Stimulated activated CD8-positive, alpha-beta memory T cell treated with anti-CD3 and anti-CD28 coated beads, Interleukin-7, amount 100 ng/mL, for 24 hours (primary cell): ENCODE measurements around the gene NOX5.

Experiments used
- DNase-seq: peaks from one replicate; pipeline ENCODE4 v3.0.0-alpha.2; 2020; ENCODE audit warnings: low read depth

Gene NOX5

DNA sequence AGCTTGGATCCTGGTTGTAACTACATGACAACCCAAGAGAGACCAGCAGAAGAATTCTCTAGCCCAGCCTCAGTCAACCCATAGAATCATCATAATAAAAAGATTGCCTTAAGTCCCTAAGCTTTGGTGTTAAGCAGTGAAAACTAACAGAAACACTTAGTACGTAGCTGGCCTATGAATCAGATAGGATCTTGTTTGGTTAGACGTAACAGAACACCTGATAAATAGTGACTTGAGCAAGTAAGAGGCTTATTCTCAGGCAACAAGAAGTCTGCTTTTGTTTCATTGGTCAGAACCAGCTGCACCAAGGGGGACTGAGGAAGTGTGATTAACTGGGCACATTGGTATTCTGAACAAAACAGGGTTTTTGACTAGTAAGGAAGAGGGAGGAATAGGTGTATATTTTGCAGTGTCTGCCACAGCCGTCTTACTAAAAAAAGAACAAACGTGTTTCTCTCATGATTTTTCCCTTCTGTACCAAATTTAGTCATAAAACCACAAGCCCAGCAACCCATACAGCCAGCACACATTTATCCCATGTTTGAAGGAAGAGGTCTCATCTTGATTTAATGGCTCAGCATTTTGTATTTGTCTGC is 92.6 kb downstream of the NOX5 start:
- no peak for DNase-seq
